VCaP (cell line): ENCODE results near the gene CFAP90.
A peak's percentile ranks its signal among the peaks of the same experiment; 100 is the strongest.

Experiments
- H3K27ac ChIP-seq: fragments of 450-650 bp; 2 replicates; pipeline ENCODE4 v1.5.1; 2017
- TF ChIP-seq, protein P1 (sequence below): fragments of 450-650 bp; conservative IDR thresholded peaks from 2 replicates; pipeline ENCODE4 v1.5.1; 2017; ENCODE audit warnings: mild to moderate bottlenecking, moderate library complexity

CFAP90 gene

DNA sequence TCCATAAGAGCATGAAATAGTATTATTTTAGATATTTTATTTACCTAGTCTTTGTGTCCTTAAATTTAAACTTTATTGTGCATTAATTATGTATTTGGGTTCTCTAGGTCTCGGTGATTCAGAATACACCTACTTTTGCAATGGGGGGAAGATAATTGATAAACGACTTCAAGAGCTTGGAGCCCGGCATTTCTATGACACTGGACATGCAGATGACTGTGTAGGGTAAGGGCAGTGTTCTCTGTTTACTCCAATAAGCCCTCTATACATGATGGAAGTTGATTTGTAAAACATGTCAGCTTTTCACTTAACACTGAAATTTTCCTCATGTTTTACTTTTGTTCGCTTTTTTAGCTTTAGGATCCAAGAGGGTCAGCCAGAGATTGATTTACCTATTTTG lies 24.2 kb upstream of the CFAP90 start:
- peak overlapping the region; percentile 97 for H3K27ac ChIP-seq
- TF ChIP-seq, protein P1, sequence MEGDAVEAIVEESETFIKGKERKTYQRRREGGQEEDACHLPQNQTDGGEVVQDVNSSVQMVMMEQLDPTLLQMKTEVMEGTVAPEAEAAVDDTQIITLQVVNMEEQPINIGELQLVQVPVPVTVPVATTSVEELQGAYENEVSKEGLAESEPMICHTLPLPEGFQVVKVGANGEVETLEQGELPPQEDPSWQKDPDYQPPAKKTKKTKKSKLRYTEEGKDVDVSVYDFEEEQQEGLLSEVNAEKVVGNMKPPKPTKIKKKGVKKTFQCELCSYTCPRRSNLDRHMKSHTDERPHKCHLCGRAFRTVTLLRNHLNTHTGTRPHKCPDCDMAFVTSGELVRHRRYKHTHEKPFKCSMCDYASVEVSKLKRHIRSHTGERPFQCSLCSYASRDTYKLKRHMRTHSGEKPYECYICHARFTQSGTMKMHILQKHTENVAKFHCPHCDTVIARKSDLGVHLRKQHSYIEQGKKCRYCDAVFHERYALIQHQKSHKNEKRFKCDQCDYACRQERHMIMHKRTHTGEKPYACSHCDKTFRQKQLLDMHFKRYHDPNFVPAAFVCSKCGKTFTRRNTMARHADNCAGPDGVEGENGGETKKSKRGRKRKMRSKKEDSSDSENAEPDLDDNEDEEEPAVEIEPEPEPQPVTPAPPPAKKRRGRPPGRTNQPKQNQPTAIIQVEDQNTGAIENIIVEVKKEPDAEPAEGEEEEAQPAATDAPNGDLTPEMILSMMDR, result no peak

DNA sequence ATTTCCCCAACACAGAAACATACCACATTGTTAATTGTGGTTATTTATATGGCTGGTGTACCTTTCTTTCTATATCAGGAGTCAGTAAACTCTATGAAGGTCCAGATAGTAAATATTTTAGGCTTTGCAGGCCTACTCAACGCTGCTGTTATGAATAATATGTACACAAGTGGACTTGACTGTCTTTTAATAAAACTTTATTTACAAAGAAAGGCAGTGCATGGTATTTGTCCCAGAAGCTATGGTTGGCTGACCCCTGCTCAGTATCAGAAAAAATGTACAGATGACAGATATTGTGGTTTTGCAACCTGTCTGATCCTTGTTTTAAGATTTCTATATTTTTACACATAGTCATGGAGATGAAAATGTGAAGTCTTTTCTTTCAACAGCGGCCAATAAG lies 23.7 kb upstream of the CFAP90 start:
- TF ChIP-seq, protein P1, result no peak
- H3K27ac ChIP-seq, result peak overlapping the region; percentile 6; the same call in 1 of the 2 replicates

DNA sequence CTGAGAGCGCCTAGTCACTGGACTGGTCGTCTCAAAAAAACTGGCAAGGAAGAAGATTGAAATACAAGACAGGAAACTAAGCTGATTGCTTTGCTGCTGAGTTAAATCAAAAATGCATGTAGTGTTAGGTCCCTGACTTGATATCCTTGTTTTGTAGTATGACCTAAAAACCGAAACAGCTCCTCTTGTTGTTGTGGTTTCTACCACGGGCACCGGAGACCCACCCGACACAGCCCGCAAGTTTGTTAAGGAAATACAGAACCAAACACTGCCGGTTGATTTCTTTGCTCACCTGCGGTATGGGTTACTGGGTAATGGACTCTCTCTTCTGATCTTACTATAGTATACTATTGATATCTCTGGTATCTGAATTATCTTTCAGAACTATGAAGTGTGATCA lies 22.3 kb upstream of the CFAP90 start:
- H3K27ac ChIP-seq, result peak overlapping the region; percentile 3; the same call in 1 of the 2 replicates
- TF ChIP-seq, protein P1, result no peak

DNA sequence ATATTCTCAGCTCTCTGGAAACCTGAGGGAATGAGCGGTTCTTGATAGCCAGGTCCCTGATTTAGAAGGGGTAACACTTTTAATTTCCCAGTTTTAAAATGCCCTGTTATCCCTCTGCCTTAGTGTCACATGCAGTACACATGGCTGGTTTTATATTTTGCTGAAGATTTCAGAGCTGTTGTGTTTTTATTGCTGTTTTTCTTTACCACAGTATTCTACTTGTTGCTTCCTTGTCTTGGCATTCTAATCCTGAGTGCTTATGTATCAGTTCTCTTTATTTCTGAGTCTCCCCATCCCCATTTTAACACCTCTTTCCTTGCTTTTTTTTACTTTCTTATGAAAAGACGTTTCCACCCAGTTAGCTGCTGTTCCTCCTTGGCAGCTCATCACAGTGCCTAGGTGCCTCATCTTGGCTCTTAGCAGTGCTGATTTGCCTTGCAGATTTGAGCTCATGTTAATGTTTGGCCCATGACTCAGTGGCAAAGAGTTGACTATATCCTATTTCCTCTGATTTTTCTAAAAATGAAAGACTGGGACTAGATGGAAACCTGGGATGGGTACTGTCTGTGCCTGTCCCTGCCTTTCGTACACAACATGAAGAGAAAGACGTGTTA lies 21.7 kb upstream of the CFAP90 start:
- TF ChIP-seq, protein P1, result no peak
- H3K27ac ChIP-seq, result peak overlapping the region; percentile 3; the same call in 1 of the 2 replicates

DNA sequence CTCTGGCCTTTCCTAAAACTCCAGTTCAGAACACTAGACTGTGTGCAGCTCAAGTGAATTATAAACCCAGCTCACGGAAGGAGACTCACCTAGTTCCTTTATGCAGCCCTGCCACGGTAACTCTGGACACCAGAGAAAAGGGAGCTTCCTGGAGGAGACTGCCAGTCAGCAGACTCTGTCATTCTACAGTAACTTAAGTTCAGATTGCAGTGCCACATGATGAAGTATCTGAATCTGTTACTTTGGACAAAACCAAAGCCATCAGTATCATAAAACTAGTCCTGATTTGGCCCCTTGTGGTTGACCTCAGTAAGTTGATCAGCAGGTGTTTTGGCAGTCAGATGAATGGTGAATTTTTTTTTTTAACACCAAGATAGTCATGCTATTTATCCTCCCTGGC lies 20.7 kb upstream of the CFAP90 start:
- TF ChIP-seq, protein P1, result no peak
- 0 out of 2 replicates have a peak overlapping the region, but pooled peaks have one; percentile 88 for H3K27ac ChIP-seq

DNA sequence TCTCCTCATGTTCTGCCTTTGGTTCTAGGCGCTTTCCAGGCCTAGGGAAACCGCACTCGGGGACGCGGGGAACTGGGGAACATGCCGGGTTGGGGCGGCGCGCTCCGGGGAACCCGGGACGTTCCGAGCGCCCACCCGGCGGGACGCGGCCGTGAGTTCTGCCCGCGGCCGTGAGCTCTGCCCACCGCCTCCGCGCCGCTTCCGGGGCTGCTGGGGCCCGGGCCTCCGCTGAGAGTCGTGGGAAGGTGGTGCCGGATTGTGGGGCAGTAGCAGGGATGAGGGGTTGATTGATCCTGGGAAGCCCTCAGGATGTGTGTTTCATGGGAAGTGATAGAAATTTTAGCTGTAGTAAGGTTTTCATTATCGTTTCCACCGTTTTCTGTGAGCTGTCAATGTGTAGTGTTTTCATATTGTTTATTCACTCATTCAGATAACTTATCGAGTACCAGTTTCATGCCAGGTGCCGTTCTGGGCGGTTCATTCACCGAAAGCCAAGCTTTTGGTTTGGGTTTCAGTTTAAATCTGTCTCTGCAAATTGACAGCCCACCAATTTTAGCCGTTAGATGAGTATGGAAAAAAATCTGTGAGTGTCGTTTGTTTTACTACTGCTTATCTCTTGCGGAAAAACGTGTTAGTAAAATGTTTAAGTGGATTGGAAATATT lies 18.7 kb upstream of the CFAP90 start:
- TF ChIP-seq, protein P1, result no peak

DNA sequence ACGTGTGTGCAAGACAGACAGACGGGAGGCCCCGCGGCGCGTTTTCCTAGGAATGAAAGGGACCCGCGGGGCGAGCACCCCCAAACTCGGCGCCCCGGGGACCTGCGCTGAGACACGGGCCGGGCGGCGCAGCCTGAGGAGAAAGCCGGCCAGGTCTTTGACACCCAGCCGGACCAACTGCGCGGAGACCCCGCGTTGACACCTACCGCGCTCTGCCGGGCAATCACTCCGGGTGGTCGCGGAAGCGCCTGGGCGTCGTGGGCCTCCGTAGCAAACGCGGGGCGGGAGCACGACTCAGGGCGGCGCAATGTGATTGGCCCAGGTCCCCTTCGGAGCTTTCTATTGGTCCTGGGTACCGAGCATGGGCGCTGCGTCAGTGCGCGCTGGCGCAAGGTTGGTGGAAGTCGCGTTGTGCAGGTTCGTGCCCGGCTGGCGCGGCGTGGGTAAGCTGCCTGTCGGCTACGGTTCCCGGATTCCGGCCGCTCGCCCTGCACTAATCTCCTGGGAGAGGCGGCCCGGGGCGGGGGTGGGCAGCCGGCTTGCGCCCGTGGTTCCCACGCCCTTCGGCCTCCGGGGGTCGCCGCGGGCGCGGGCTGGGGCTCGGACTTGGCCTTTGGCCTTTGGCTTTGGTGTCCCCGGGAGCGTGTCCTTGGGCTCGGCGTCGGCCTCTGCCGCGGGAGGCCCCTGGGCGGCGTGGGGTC lies 18.0 kb upstream of the CFAP90 start, which contains the start of the genes FASTKD3 and MTRR:
FASTKD3 (minus strand) TSS at position 259 of the 701 bp plus-strand sequence. CDS start 948 bp downstream, outside the sequence.
MTRR (plus strand) TSS at position 376 of the 701 bp plus-strand sequence. CDS start 1,647 bp downstream, outside the sequence.
- peak within 1 kb of the TSS; percentile 88 for H3K27ac ChIP-seq

More for the DNA sequence above, 18.7 kb upstream of the CFAP90 start:
- H3K27ac ChIP-seq, result peak overlapping the region; percentile 88

More for the DNA sequence above, 18.0 kb upstream of the CFAP90 start, which contains the start of the genes FASTKD3 and MTRR:
- TF ChIP-seq, protein P1, result no peak
